VCaP (cell line): ENCODE measurements around the gene GFRA4.

Experiments used
- H3K27ac ChIP-seq: fragments of 450-650 bp; 2 replicates; pipeline ENCODE4 v1.5.1; 2017
- CTCF ChIP-seq: fragments of 450-650 bp; conservative IDR thresholded peaks from 2 replicates; pipeline ENCODE4 v1.5.1; 2017; ENCODE audit warnings: mild to moderate bottlenecking, moderate library complexity

The GFRA4 gene

GRCh38 chr20:3678856-3679720 is 15.9 kb upstream of the GFRA4 start:
- TF ChIP-seq CTCF = no peak
- H3K27ac ChIP-seq = no peak overlapping the region

- H3K27ac ChIP-seq = no peak overlapping the region
- no peak for TF ChIP-seq CTCF
These were observed 15.0 kb upstream of the GFRA4 start for GRCh38 chr20:3678198-3678597.

GRCh38 chr20:3677733-3678132 is 14.5 kb upstream of the GFRA4 start:
- H3K27ac ChIP-seq = no peak overlapping the region
- TF ChIP-seq CTCF = no peak

- no peak for TF ChIP-seq CTCF
These were observed 12.0 kb upstream of the GFRA4 start for GRCh38 chr20:3674995-3675900.

GRCh38 chr20:3674447-3674846 is 11.2 kb upstream of the GFRA4 start:
- H3K27ac ChIP-seq = no peak overlapping the region
- no peak for TF ChIP-seq CTCF

More at GRCh38 chr20:3674995-3675900, 12.0 kb upstream of the GFRA4 start:
- no peak overlapping the region for H3K27ac ChIP-seq

- no peak for TF ChIP-seq CTCF
These were observed 10.2 kb upstream of the GFRA4 start for GRCh38 chr20:3673221-3674070.

More at GRCh38 chr20:3673221-3674070, 10.2 kb upstream of the GFRA4 start:
- no peak overlapping the region for H3K27ac ChIP-seq
